ENCODE results near the gene TMEM131L. TPM values are rescaled to one million over a fixed set of nuclear protein-coding genes. Genes with fewer than 3 reads are reported as not detected.
"Not testable (repeated sequence)": the region's sequence is repeated elsewhere in the genome, so short reads cannot be mapped to it uniquely, and the experiment has no call there.

TMEM131L gene
- total RNA-seq, 2 experiments from 2014 or later = 45.8 to 45.9 TPM

- ATAC-seq = peak; percentile 31
Measured at GRCh38 chr4:153560908-153561307, 94.7 kb downstream of the TMEM131L start.

GRCh38 chr4:153564630-153565525, 98.7 kb downstream of the TMEM131L start:
- POLR2A ChIA-PET = no interaction called here
- intact Hi-C loops (cut with DNase I, micrococcal nuclease) = no loop called here
- H3K4me1 Mint-ChIP-seq = peaks cover 71% of the 10 kb centered on the region

More at GRCh38 chr4:153560908-153561307, 94.7 kb downstream of the TMEM131L start:
- Mint-ChIP-seq H3K27ac (peak overlapping the region; percentile 69), H3K4me3 (no peak overlapping the region), H3K36me3 (ENCODE audit: low read depth) (peaks cover 59% of the 10 kb centered on the region), H3K27me3 (no peaks in the 10 kb centered on the region), H3K4me1 (peaks cover 50% of the 10 kb centered on the region), H3K9me3 (ENCODE audit: low read depth) (peaks cover 10% of the 10 kb centered on the region)
- ChIA-PET POLR2A (no interaction called here), CTCF (no interaction called here)
- intact Hi-C loops (cut with DNase I, micrococcal nuclease) = no loop called here
- DNase-seq = no peak

GRCh38 chr4:153566631-153567150, 100.5 kb downstream of the TMEM131L start:
- no peak for DNase-seq
- Mint-ChIP-seq H3K4me3 (no peak overlapping the region), H3K4me1 (peaks cover 75% of the 10 kb centered on the region), H3K36me3 (ENCODE audit: low read depth) (peaks cover 42% of the 10 kb centered on the region), H3K27me3 (no peaks in the 10 kb centered on the region), H3K27ac (peak overlapping the region; percentile 62), H3K9me3 (ENCODE audit: low read depth) (peaks cover under 1% of the 10 kb centered on the region)
- POLR2A ChIA-PET = no interaction called here
- intact Hi-C loops (cut with DNase I, micrococcal nuclease) = no loop called here
- CTCF ChIA-PET = interaction anchor here (0.6 to 1.5 kb wide), 4 partner anchors 17 to 129 kb away, joined by 3 read pairs; no protein-coding TSS in a partner anchor
- ATAC-seq = no peak

More at GRCh38 chr4:153564630-153565525, 98.7 kb downstream of the TMEM131L start:
- peaks cover 10% of the 10 kb centered on the region for H3K9me3 Mint-ChIP-seq (ENCODE audit: low read depth)
- H3K36me3 Mint-ChIP-seq (ENCODE audit: low read depth) = peaks cover 53% of the 10 kb centered on the region
- DNase-seq (no peak), ATAC-seq (no peak)
- peak overlapping the region; percentile 9 for H3K27ac Mint-ChIP-seq
- no peak overlapping the region for H3K4me3 Mint-ChIP-seq
- CTCF ChIA-PET = interaction anchor here (0.6 to 1.6 kb wide), 2 partner anchors 9 to 31 kb away, joined by 3 to 7 read pairs; no protein-coding TSS in a partner anchor
- no peaks in the 10 kb centered on the region for H3K27me3 Mint-ChIP-seq

GRCh38 chr4:153567660-153568059, 101.5 kb downstream of the TMEM131L start:
- H3K4me3 Mint-ChIP-seq; DNase-seq; ATAC-seq; H3K27me3 Mint-ChIP-seq; H3K9me3 Mint-ChIP-seq (ENCODE audit: low read depth); intact Hi-C loops (cut with DNase I, micrococcal nuclease): not testable (repeated sequence)
- Mint-ChIP-seq H3K27ac (peak overlapping the region; percentile 67), H3K36me3 (ENCODE audit: low read depth) (peaks cover 43% of the 10 kb centered on the region), H3K4me1 (peaks cover 77% of the 10 kb centered on the region)
- POLR2A ChIA-PET = interaction anchor here (1.3 kb wide), 1 partner anchor 10 kb away, joined by 3 read pairs; no protein-coding TSS in a partner anchor
- CTCF ChIA-PET = interaction anchor here (0.6 to 1.5 kb wide), 10 partner anchors 9 to 135 kb away, joined by 3 to 6 read pairs (median 3); no protein-coding TSS in a partner anchor

- Mint-ChIP-seq H3K27ac (peak overlapping the region; percentile 11), H3K27me3 (no peaks in the 10 kb centered on the region), H3K4me3 (no peak overlapping the region), H3K9me3 (ENCODE audit: low read depth) (no peaks in the 10 kb centered on the region), H3K36me3 (ENCODE audit: low read depth) (peaks cover 40% of the 10 kb centered on the region), H3K4me1 (peaks cover 86% of the 10 kb centered on the region)
- CTCF ChIA-PET = interaction anchor here (1.0 to 1.8 kb wide), 3 partner anchors 29 to 105 kb away, joined by 3 to 5 read pairs (median 4); partner anchors contain the start of gene TMEM131L
- POLR2A ChIA-PET = no interaction called here
- ATAC-seq (no peak), DNase-seq (no peak)
- intact Hi-C loops (cut with DNase I, micrococcal nuclease) = loop anchor here in 1 of 2 experiments (5.0 to 10.0 kb wide), 3 partner anchors 43 to 106 kb away; partner anchors contain the start of gene TMEM131L
Measured at GRCh38 chr4:153570228-153570973, 104.2 kb downstream of the TMEM131L start.

GRCh38 chr4:153571006-153571545, 104.9 kb downstream of the TMEM131L start:
- Mint-ChIP-seq H3K36me3 (ENCODE audit: low read depth) (peaks cover 39% of the 10 kb centered on the region), H3K27me3 (no peaks in the 10 kb centered on the region), H3K4me3 (no peak overlapping the region), H3K9me3 (ENCODE audit: low read depth) (no peaks in the 10 kb centered on the region), H3K27ac (peak overlapping the region; percentile 69), H3K4me1 (peaks cover 91% of the 10 kb centered on the region)
- ATAC-seq = no peak
- no peak for DNase-seq
- ChIA-PET CTCF (interaction anchor here (0.9 to 3.8 kb wide), 5 partner anchors 22 to 226 kb away, joined by 3 to 26 read pairs (median 3); partner anchors contain the start of gene MND1), POLR2A (interaction anchor here (0.7 kb wide), 2 partner anchors 51 to 193 kb away, joined by 3 to 6 read pairs; no protein-coding TSS in a partner anchor)
- intact Hi-C loops (cut with DNase I, micrococcal nuclease) = loop anchor here in 1 of 2 experiments (5.0 to 10.0 kb wide), 3 partner anchors 44 to 106 kb away; partner anchors contain the start of gene TMEM131L

GRCh38 chr4:153572609-153573008, 106.4 kb downstream of the TMEM131L start:
- Mint-ChIP-seq H3K27ac (peak overlapping the region; percentile 63), H3K27me3 (no peaks in the 10 kb centered on the region), H3K4me1 (peaks cover 88% of the 10 kb centered on the region), H3K9me3 (ENCODE audit: low read depth) (no peaks in the 10 kb centered on the region), H3K36me3 (ENCODE audit: low read depth) (peaks cover 31% of the 10 kb centered on the region), H3K4me3 (no peak overlapping the region)
- ChIA-PET CTCF (interaction anchor here (0.9 to 3.8 kb wide), 5 partner anchors 19 to 228 kb away, joined by 3 to 26 read pairs (median 5); partner anchors contain the start of gene MND1), POLR2A (interaction anchor here (0.6 to 1.0 kb wide), 2 partner anchors 50 to 105 kb away, joined by 3 read pairs; no protein-coding TSS in a partner anchor)
- DNase-seq (no peak), ATAC-seq (no peak)
- intact Hi-C loops (cut with DNase I, micrococcal nuclease) = loop anchor here (1.0 to 10.0 kb wide), 5 partner anchors 23 to 108 kb away; partner anchors contain the start of gene TMEM131L (in 1 of the 2)

GRCh38 chr4:153573221-153573620, 107.1 kb downstream of the TMEM131L start:
- H3K9me3 Mint-ChIP-seq (ENCODE audit: low read depth) = no peaks in the 10 kb centered on the region
- CTCF ChIA-PET = interaction anchor here (0.6 to 3.8 kb wide), 23 partner anchors 8 to 460 kb away, joined by 3 to 26 read pairs (median 5); partner anchors contain the start of genes MND1 and TMEM131L
- intact Hi-C loops (cut with DNase I, micrococcal nuclease) = loop anchor here (1.0 to 10.0 kb wide), 5 partner anchors 24 to 108 kb away; partner anchors contain the start of gene TMEM131L (in 1 of the 2)

GRCh38 chr4:153573881-153574802, 108.0 kb downstream of the TMEM131L start:
- Mint-ChIP-seq H3K9me3 (ENCODE audit: low read depth) (no peaks in the 10 kb centered on the region), H3K27ac (peak overlapping the region; percentile 39), H3K4me1 (peaks cover 78% of the 10 kb centered on the region), H3K27me3 (no peaks in the 10 kb centered on the region), H3K36me3 (ENCODE audit: low read depth) (peaks cover 29% of the 10 kb centered on the region), H3K4me3 (no peak overlapping the region)
- ChIA-PET POLR2A (interaction anchor here (0.6 to 0.8 kb wide), 2 partner anchors 49 to 91 kb away, joined by 3 to 4 read pairs; no protein-coding TSS in a partner anchor), CTCF (interaction anchor here (0.6 to 3.8 kb wide), 41 partner anchors 8 to 461 kb away, joined by 3 to 26 read pairs (median 4); partner anchors contain the start of genes MND1 and TMEM131L)
- ATAC-seq (peak; percentile 87), DNase-seq (peak; percentile 77)
- intact Hi-C loops (cut with DNase I, micrococcal nuclease) = loop anchor here (1.0 to 10.0 kb wide), 10 partner anchors 25 to 431 kb away; partner anchors contain the start of gene TMEM131L (in 2 of the 2)

More at GRCh38 chr4:153573221-153573620, 107.1 kb downstream of the TMEM131L start:
- POLR2A ChIA-PET = interaction anchor here (0.8 kb wide), 1 partner anchor 48 kb away, joined by 4 read pairs; no protein-coding TSS in a partner anchor
- Mint-ChIP-seq H3K36me3 (ENCODE audit: low read depth) (peaks cover 30% of the 10 kb centered on the region), H3K27ac (peak overlapping the region; percentile 63), H3K27me3 (no peaks in the 10 kb centered on the region), H3K4me1 (peaks cover 86% of the 10 kb centered on the region), H3K4me3 (no peak overlapping the region)
- no peak for ATAC-seq
- no peak for DNase-seq
